ENCODE measurements around the gene ZNF438.
"Not testable (repeated sequence)": the region's sequence is repeated elsewhere in the genome, so short reads cannot be mapped to it uniquely, and the experiment has no call there.

ZNF438 gene

DNA sequence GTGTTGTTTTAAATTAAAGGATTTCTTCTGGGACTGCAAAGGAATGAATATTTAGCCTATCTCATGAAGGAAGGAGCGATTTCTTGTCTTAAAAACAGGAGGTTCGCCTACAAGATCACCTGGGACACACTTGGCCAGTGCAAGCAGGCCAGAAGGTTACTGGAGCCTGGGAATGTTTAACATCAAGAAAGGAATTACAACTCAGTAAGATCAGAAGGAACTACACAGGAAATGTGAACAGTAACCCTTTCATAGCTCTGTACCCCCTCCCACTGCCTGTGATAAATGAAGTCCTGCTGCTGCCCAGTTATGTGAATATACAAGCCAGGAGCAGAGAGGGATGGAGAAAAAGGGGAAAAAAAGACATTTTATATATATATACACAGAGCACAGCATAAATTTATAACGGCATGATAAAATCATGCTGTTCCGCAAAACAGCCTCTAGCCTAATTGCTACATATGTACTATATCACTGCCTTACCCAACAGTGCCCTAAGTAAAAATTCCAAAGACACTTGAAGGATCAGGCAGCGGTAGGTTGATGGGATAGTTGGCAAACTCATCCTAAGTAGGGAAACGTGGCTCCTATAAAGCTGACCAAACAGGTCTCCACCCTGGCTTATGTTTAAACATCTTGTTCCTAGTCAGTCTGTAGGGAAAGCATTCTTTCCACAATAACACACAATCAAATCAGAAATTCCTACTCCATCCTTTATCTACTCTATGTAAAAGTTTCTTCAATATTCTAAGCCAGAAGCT lies 63.8 kb downstream of the ZNF438 start:
- no peak overlapping the region for H3K56ac ChIP-seq (ENCODE audit: low read length)
- H4K5ac ChIP-seq (ENCODE audit: low read length), result no peak overlapping the region
- no peak overlapping the region for H2BK5ac ChIP-seq (ENCODE audit: low read length)
- no peak overlapping the region for H3K18ac ChIP-seq (ENCODE audit: low read length)
- H2BK120ac ChIP-seq (ENCODE audit: low read depth, low read length), result no peak overlapping the region
- no peak overlapping the region for H3K4me3 ChIP-seq (ENCODE audit: low read length)
- no peaks in the 10 kb centered on the region for H3K79me1 ChIP-seq (ENCODE audit: low read length)
- no peak overlapping the region for H3K9ac ChIP-seq (ENCODE audit: low read length)
- no peak overlapping the region for H3K23ac ChIP-seq (ENCODE audit: low read length)
- no peak overlapping the region for H2AK5ac ChIP-seq (ENCODE audit: low read length)
- no peaks in the 10 kb centered on the region for H3K79me2 ChIP-seq (ENCODE audit: control insufficient read depth, insufficient read depth, low read length)
- no peak overlapping the region for H2BK15ac ChIP-seq (replicated peaks; ENCODE audit: low read depth)
- no peak overlapping the region for H3K4ac ChIP-seq (ENCODE audit: low read depth, low read length)
- H3K4me1 ChIP-seq (ENCODE audit: control insufficient read depth, low read depth, low read length), result no peaks in the 10 kb centered on the region
- no peak overlapping the region for H3K27ac ChIP-seq (ENCODE audit: low read depth, low read length)
- no peaks in the 10 kb centered on the region for H3K27me3 ChIP-seq (ENCODE audit: insufficient read depth, low read length, poor library complexity)
- no peak overlapping the region for H4K8ac ChIP-seq (ENCODE audit: low read depth, low read length)
- H3K4me2 ChIP-seq (ENCODE audit: low read length), result no peak overlapping the region
- WGBS (ENCODE audit: extremely low coverage, insufficient coverage, low lambda C conversion rate), result no CpG with 5 or more reads among the region's 6 CpGs
- DNase-seq, result no peak
- H3K36me3 ChIP-seq (ENCODE audit: control insufficient read depth, insufficient read depth, low read length), result no peaks in the 10 kb centered on the region

DNA sequence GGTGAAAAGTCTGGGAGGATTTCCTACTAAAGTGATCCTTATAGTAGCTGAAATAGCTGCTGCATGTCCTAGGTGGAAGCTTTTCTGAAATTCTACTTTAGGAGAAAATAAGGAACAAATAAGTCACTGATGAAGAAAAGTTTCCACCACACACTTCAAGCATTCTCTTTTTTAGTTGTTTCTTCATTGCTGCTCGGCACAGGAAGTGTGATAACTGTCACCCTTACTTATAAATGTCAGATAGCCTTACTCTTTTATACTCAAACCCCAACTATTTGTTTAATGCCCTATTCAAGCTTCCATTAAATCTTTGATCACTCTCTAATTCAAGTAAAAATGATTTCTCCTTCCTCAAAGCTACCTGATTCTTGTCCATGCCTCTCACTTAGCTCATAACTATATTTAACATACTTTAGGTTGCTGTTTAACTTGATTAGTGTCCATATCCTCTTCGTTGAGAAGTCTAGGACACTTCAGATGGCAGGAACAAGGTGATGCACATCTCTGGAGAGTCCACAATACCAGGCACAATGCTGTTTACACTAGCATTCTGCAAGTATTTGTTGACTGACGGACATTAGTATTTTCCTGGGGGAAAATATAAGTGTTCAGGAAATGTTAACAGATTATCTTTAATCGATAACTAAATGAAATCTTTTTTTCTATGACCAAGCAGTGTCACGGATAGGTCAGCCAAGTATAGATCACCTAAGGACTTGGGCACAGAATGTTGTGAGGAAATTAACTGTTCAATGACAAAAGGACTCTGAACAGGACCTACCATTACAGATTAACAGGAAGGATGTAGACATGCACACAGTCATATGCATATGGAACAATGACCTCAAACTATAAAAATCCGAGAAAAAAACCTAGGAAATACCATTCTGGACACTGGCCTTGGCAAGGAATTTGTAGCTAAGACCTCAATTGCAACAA lies 67.4 kb downstream of the ZNF438 start:
- no peak overlapping the region for H3K4me2 ChIP-seq (ENCODE audit: low read length)
- H2BK120ac ChIP-seq (ENCODE audit: low read depth, low read length), result no peak overlapping the region
- no peaks in the 10 kb centered on the region for H3K27me3 ChIP-seq (ENCODE audit: insufficient read depth, low read length, poor library complexity)
- H3K27ac ChIP-seq (ENCODE audit: low read depth, low read length), result no peak overlapping the region
- H3K23ac ChIP-seq (ENCODE audit: low read length), result no peak overlapping the region
- no peak for DNase-seq
- no peaks in the 10 kb centered on the region for H3K36me3 ChIP-seq (ENCODE audit: control insufficient read depth, insufficient read depth, low read length)
- H2AK5ac ChIP-seq (ENCODE audit: low read length), result no peak overlapping the region
- H3K56ac ChIP-seq (ENCODE audit: low read length), result no peak overlapping the region
- no peak overlapping the region for H3K4me3 ChIP-seq (ENCODE audit: low read length)
- H3K4ac ChIP-seq (ENCODE audit: low read depth, low read length), result no peak overlapping the region
- H3K9ac ChIP-seq (ENCODE audit: low read length), result no peak overlapping the region
- no peak overlapping the region for H4K8ac ChIP-seq (ENCODE audit: low read depth, low read length)
- WGBS (ENCODE audit: extremely low coverage, insufficient coverage, low lambda C conversion rate), result no CpG with 5 or more reads among the region's 6 CpGs
- no peak overlapping the region for H3K18ac ChIP-seq (ENCODE audit: low read length)
- no peak overlapping the region for H4K5ac ChIP-seq (ENCODE audit: low read length)
- no peaks in the 10 kb centered on the region for H3K4me1 ChIP-seq (ENCODE audit: control insufficient read depth, low read depth, low read length)
- no peak overlapping the region for H2BK15ac ChIP-seq (replicated peaks; ENCODE audit: low read depth)
- H2BK5ac ChIP-seq (ENCODE audit: low read length), result no peak overlapping the region
- H3K79me1 ChIP-seq (ENCODE audit: low read length), result no peaks in the 10 kb centered on the region
- H3K79me2 ChIP-seq (ENCODE audit: control insufficient read depth, insufficient read depth, low read length), result no peaks in the 10 kb centered on the region

DNA sequence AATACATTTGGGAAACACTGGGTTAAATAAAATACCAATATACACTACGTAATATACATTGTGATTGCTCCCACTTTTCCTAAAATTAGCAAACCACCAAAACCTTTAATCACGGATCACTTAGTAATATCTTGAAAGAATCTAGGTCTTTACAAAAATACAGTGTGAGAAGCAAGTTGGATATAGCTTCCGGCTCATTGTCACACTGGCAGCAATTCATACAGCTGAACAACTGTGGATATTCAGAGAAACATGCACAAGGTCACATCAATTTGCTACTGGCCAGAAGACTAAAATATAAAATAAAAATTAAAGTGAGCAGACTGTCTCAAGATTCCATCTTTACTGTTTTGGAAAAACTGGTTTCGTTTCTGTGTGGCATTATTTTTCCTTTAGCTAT lies 69.1 kb downstream of the ZNF438 start:
- Histone ChIP-seq H2BK5ac (ENCODE audit: low read length) (no peak overlapping the region), H4K5ac (ENCODE audit: low read length) (no peak overlapping the region), H2BK15ac (replicated peaks; ENCODE audit: low read depth) (no peak overlapping the region), H3K27me3 (ENCODE audit: insufficient read depth, low read length, poor library complexity) (no peaks in the 10 kb centered on the region), H3K4ac (ENCODE audit: low read depth, low read length) (no peak overlapping the region), H3K23ac (ENCODE audit: low read length) (no peak overlapping the region), H3K79me1 (ENCODE audit: low read length) (no peaks in the 10 kb centered on the region), H3K27ac (ENCODE audit: low read depth, low read length) (no peak overlapping the region), H2BK120ac (ENCODE audit: low read depth, low read length) (no peak overlapping the region), H3K4me2 (ENCODE audit: low read length) (no peak overlapping the region), H3K4me3 (ENCODE audit: low read length) (no peak overlapping the region), H3K79me2 (ENCODE audit: control insufficient read depth, insufficient read depth, low read length) (no peaks in the 10 kb centered on the region), H3K56ac (ENCODE audit: low read length) (no peak overlapping the region), H3K4me1 (ENCODE audit: control insufficient read depth, low read depth, low read length) (no peaks in the 10 kb centered on the region), H3K9ac (ENCODE audit: low read length) (no peak overlapping the region), H4K8ac (ENCODE audit: low read depth, low read length) (no peak overlapping the region), H2AK5ac (ENCODE audit: low read length) (no peak overlapping the region), H3K18ac (ENCODE audit: low read length) (no peak overlapping the region), H3K36me3 (ENCODE audit: control insufficient read depth, insufficient read depth, low read length) (no peaks in the 10 kb centered on the region)
- WGBS (ENCODE audit: extremely low coverage, insufficient coverage, low lambda C conversion rate), result no CpG with 5 or more reads among the region's 4 CpGs
- DNase-seq, result no peak

GRCh38 chr10:30959836-30960210 lies 71.8 kb downstream of the ZNF438 start:
- Histone ChIP-seq H3K9ac (ENCODE audit: low read length) (no peak overlapping the region), H2BK120ac (ENCODE audit: low read depth, low read length) (no peak overlapping the region), H3K56ac (ENCODE audit: low read length) (no peak overlapping the region), H3K79me1 (ENCODE audit: low read length) (no peaks in the 10 kb centered on the region), H3K4ac (ENCODE audit: low read depth, low read length) (no peak overlapping the region), H3K4me3 (ENCODE audit: low read length) (no peak overlapping the region), H3K36me3 (ENCODE audit: control insufficient read depth, insufficient read depth, low read length) (no peaks in the 10 kb centered on the region), H4K8ac (ENCODE audit: low read depth, low read length) (no peak overlapping the region), H3K27ac (ENCODE audit: low read depth, low read length) (no peak overlapping the region), H3K79me2 (ENCODE audit: control insufficient read depth, insufficient read depth, low read length) (no peaks in the 10 kb centered on the region), H2BK15ac (replicated peaks; ENCODE audit: low read depth) (no peak overlapping the region), H3K27me3 (ENCODE audit: insufficient read depth, low read length, poor library complexity) (no peaks in the 10 kb centered on the region), H2BK5ac (ENCODE audit: low read length) (no peak overlapping the region), H3K18ac (ENCODE audit: low read length) (no peak overlapping the region), H3K4me2 (ENCODE audit: low read length) (no peak overlapping the region), H2AK5ac (ENCODE audit: low read length) (no peak overlapping the region), H3K4me1 (ENCODE audit: control insufficient read depth, low read depth, low read length) (no peaks in the 10 kb centered on the region), H3K23ac (ENCODE audit: low read length) (no peak overlapping the region), H4K5ac (ENCODE audit: low read length) (no peak overlapping the region)
- no peak for DNase-seq

- not testable (repeated sequence) for H3K56ac ChIP-seq (ENCODE audit: low read length); H4K8ac ChIP-seq (ENCODE audit: low read depth, low read length); H4K5ac ChIP-seq (ENCODE audit: low read length); H3K18ac ChIP-seq (ENCODE audit: low read length); H3K27me3 ChIP-seq (ENCODE audit: insufficient read depth, low read length, poor library complexity); H2BK120ac ChIP-seq (ENCODE audit: low read depth, low read length); H3K79me2 ChIP-seq (ENCODE audit: control insufficient read depth, insufficient read depth, low read length); H2AK5ac ChIP-seq (ENCODE audit: low read length); H3K23ac ChIP-seq (ENCODE audit: low read length); H3K79me1 ChIP-seq (ENCODE audit: low read length); H3K4ac ChIP-seq (ENCODE audit: low read depth, low read length); H3K4me2 ChIP-seq (ENCODE audit: low read length); DNase-seq; H2BK15ac ChIP-seq (replicated peaks; ENCODE audit: low read depth); H3K36me3 ChIP-seq (ENCODE audit: control insufficient read depth, insufficient read depth, low read length); H3K9ac ChIP-seq (ENCODE audit: low read length); H2BK5ac ChIP-seq (ENCODE audit: low read length); H3K4me1 ChIP-seq (ENCODE audit: control insufficient read depth, low read depth, low read length); H3K27ac ChIP-seq (ENCODE audit: low read depth, low read length); H3K4me3 ChIP-seq (ENCODE audit: low read length)
- no CpG with 5 or more reads among the region's 4 CpGs for WGBS (ENCODE audit: extremely low coverage, insufficient coverage, low lambda C conversion rate)
Measured at GRCh38 chr10:30949218-30949617, 82.4 kb downstream of the ZNF438 start.

Data from mesendoderm (in vitro differentiated cells).